Effector memory CD4-positive, alpha-beta T cell (primary cell): ENCODE data around the gene NFASC.

ENCODE experiments used
- DNase-seq, 3 donors: peaks; one replicate each; pipeline ENCODE4 v3.0.0-alpha.2; 2020
- H3K27ac ChIP-seq: 2 replicates; pipeline ENCODE4 v1.7.0; 2013; ENCODE audit warnings: mild to moderate bottlenecking, low read length, moderate library complexity; ENCODE audit not compliant: insufficient read depth, poor library complexity, severe bottlenecking
- H3K27me3 ChIP-seq: replicated peaks from 2 replicates; pipeline ENCODE4 v1.7.0; 2013; ENCODE audit warnings: mild to moderate bottlenecking, low read length; ENCODE audit not compliant: insufficient read depth, control insufficient read depth, poor library complexity, severe bottlenecking
- H3K36me3 ChIP-seq: 2 replicates; pipeline ENCODE4 v1.7.0; 2013; ENCODE audit warnings: mild to moderate bottlenecking, low read length, moderate library complexity; ENCODE audit not compliant: control insufficient read depth, insufficient read depth
- H3K4me1 ChIP-seq: 2 replicates; pipeline ENCODE4 v1.7.0; 2013; ENCODE audit warnings: low read length, mild to moderate bottlenecking; ENCODE audit not compliant: control insufficient read depth, insufficient read depth, poor library complexity, severe bottlenecking
- H3K4me3 ChIP-seq: 2 replicates; pipeline ENCODE4 v1.7.0; 2013; ENCODE audit warnings: low read length, low read depth, mild to moderate bottlenecking; ENCODE audit not compliant: insufficient read depth, poor library complexity, severe bottlenecking
- H3K9me3 ChIP-seq: 2 replicates; pipeline ENCODE4 v1.7.0; 2013; ENCODE audit warnings: mild to moderate bottlenecking, low read length, moderate library complexity; ENCODE audit not compliant: control insufficient read depth

NFASC gene

GRCh38 chr1:204921855-204922516 lies 51.3 kb downstream of the NFASC start:
- Histone ChIP-seq H3K27ac (no peak overlapping the region), H3K4me3 (no peak overlapping the region), H3K36me3 (no peaks in the 10 kb centered on the region), H3K27me3 (no peaks in the 10 kb centered on the region), H3K4me1 (no peaks in the 10 kb centered on the region), H3K9me3 (no peaks in the 10 kb centered on the region)
- no peak for DNase-seq

GRCh38 chr1:204923201-204923600 lies 52.5 kb downstream of the NFASC start:
- no peaks in the 10 kb centered on the region for H3K4me1 ChIP-seq
- no peaks in the 10 kb centered on the region for H3K9me3 ChIP-seq
- no peaks in the 10 kb centered on the region for H3K27me3 ChIP-seq
- no peak for DNase-seq
- H3K36me3 ChIP-seq, result no peaks in the 10 kb centered on the region
- no peak overlapping the region for H3K4me3 ChIP-seq
- no peak overlapping the region for H3K27ac ChIP-seq

GRCh38 chr1:204923626-204924012 lies 53.0 kb downstream of the NFASC start:
- Histone ChIP-seq H3K27ac (no peak overlapping the region), H3K4me1 (no peaks in the 10 kb centered on the region), H3K27me3 (no peaks in the 10 kb centered on the region), H3K9me3 (no peaks in the 10 kb centered on the region), H3K36me3 (no peaks in the 10 kb centered on the region), H3K4me3 (no peak overlapping the region)
- DNase-seq, result no peak

- no peaks in the 10 kb centered on the region for H3K9me3 ChIP-seq
- H3K27ac ChIP-seq, result no peak overlapping the region
- H3K4me3 ChIP-seq, result no peak overlapping the region
- no peak for DNase-seq
- H3K27me3 ChIP-seq, result no peaks in the 10 kb centered on the region
- no peaks in the 10 kb centered on the region for H3K36me3 ChIP-seq
- H3K4me1 ChIP-seq, result no peaks in the 10 kb centered on the region
These were observed 53.5 kb downstream of the NFASC start for GRCh38 chr1:204924013-204924759.

- no peak for DNase-seq
- H3K4me1 ChIP-seq, result no peaks in the 10 kb centered on the region
- no peaks in the 10 kb centered on the region for H3K36me3 ChIP-seq
- no peak overlapping the region for H3K4me3 ChIP-seq
- H3K9me3 ChIP-seq, result no peaks in the 10 kb centered on the region
- no peak overlapping the region for H3K27ac ChIP-seq
- no peaks in the 10 kb centered on the region for H3K27me3 ChIP-seq
These were observed 55.0 kb downstream of the NFASC start for GRCh38 chr1:204925701-204926100.

GRCh38 chr1:204927673-204928641 lies 57.3 kb downstream of the NFASC start:
- Histone ChIP-seq H3K27ac (no peak overlapping the region), H3K36me3 (no peaks in the 10 kb centered on the region), H3K27me3 (no peaks in the 10 kb centered on the region), H3K9me3 (no peaks in the 10 kb centered on the region), H3K4me3 (no peak overlapping the region), H3K4me1 (no peaks in the 10 kb centered on the region)
- DNase-seq, result no peak

GRCh38 chr1:204928671-204929486 lies 58.2 kb downstream of the NFASC start:
- Histone ChIP-seq H3K36me3 (no peaks in the 10 kb centered on the region), H3K4me1 (no peaks in the 10 kb centered on the region), H3K9me3 (no peaks in the 10 kb centered on the region), H3K27ac (no peak overlapping the region), H3K27me3 (no peaks in the 10 kb centered on the region), H3K4me3 (no peak overlapping the region)
- DNase-seq, result no peak

GRCh38 chr1:204929487-204930154 lies 59.0 kb downstream of the NFASC start:
- Histone ChIP-seq H3K4me1 (no peaks in the 10 kb centered on the region), H3K36me3 (no peaks in the 10 kb centered on the region), H3K27me3 (no peaks in the 10 kb centered on the region), H3K9me3 (no peaks in the 10 kb centered on the region), H3K4me3 (no peak overlapping the region), H3K27ac (no peak overlapping the region)
- no peak for DNase-seq

GRCh38 chr1:204930155-204930523 lies 59.5 kb downstream of the NFASC start:
- Histone ChIP-seq H3K36me3 (no peaks in the 10 kb centered on the region), H3K27ac (no peak overlapping the region), H3K27me3 (no peaks in the 10 kb centered on the region), H3K9me3 (no peaks in the 10 kb centered on the region), H3K4me3 (no peak overlapping the region), H3K4me1 (no peaks in the 10 kb centered on the region)
- DNase-seq, result no peak
